Measurements from ENCODE around the gene ACTR1A. TPM values are rescaled to one million over a fixed set of nuclear protein-coding genes. Genes with fewer than 3 reads are reported as not detected.
A peak's percentile ranks its signal among the peaks of the same experiment; 100 is the strongest.

ACTR1A gene
- total and polyA plus RNA-seq, 9 of the 15 experiments (the other 6 are each of a cell fraction or from before 2014, with no cell fraction given) = 36.3 to 77.2 (median 49.6) TPM

DNA sequence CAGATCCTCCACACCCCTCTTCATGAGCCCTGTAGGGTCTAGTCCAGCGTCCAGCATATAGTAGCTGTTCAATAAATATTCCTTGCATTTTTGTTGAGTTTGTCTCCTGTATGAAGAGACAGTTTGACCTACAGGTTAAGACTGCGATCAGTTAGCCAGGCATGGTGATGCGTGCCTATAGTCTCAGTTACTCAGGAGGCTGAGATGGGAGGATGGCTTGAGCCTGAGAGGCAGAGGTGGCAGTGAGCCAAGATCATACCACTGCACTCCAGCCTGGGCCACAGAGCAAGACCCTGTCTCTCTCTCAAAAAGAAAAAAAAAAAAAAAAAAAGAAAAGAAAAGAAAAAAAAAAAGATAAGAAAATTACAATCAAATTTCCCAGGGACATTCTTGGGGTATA is 65.0 kb downstream of the ACTR1A start:
- intact Hi-C loops (cut with micrococcal nuclease) (no loop called here), in situ Hi-C loops (cut with MboI) (loop anchor here (25.0 kb wide), 1 partner anchor 600 kb away; the partner anchor contains the start of gene KCNIP2)
- ChIA-PET POLR2A (interaction anchor here (0.6 to 3.3 kb wide), 4 partner anchors 13 to 34 kb away, joined by 3 to 34 read pairs (median 10); partner anchors contain the start of genes C10orf95 and FBXL15), CTCF (ENCODE audit: low intra/inter-chr PET ratio) (no interaction called here)
- H4K20me1 ChIP-seq (replicated peaks; ENCODE audit: control insufficient read depth, insufficient read depth, low read length) = peaks cover 4% of the 10 kb centered on the region
- H3K79me2 ChIP-seq (ENCODE audit: control insufficient read depth, insufficient read depth, low read length) = peaks cover 44% of the 10 kb centered on the region
- peak overlapping the region; percentile 85 for H3K4me2 ChIP-seq (ENCODE audit: insufficient read depth, low read length)
- no peak overlapping the region; the same call in 2 of the 3 replicates for H3K27ac ChIP-seq (ENCODE audit: extremely low read depth, low read depth, low read length)
- TF ChIP-seq, protein P1, sequence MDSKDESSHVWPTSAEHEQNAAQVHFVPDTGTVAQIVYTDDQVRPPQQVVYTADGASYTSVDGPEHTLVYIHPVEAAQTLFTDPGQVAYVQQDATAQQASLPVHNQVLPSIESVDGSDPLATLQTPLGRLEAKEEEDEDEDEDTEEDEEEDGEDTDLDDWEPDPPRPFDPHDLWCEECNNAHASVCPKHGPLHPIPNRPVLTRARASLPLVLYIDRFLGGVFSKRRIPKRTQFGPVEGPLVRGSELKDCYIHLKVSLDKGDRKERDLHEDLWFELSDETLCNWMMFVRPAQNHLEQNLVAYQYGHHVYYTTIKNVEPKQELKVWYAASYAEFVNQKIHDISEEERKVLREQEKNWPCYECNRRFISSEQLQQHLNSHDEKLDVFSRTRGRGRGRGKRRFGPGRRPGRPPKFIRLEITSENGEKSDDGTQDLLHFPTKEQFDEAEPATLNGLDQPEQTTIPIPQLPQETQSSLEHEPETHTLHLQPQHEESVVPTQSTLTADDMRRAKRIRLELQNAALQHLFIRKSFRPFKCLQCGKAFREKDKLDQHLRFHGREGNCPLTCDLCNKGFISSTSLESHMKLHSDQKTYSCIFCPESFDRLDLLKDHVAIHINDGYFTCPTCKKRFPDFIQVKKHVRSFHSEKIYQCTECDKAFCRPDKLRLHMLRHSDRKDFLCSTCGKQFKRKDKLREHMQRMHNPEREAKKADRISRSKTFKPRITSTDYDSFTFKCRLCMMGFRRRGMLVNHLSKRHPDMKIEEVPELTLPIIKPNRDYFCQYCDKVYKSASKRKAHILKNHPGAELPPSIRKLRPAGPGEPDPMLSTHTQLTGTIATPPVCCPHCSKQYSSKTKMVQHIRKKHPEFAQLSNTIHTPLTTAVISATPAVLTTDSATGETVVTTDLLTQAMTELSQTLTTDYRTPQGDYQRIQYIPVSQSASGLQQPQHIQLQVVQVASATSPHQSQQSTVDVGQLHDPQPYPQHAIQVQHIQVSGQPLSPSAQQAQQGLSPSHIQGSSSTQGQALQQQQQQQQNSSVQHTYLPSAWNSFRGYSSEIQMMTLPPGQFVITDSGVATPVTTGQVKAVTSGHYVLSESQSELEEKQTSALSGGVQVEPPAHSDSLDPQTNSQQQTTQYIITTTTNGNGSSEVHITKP (IDR thresholded peaks at IDR 0.05; ENCODE audit: partially characterized antibody) = peak; percentile 32
- TF ChIP-seq NFIC (IDR thresholded peaks at IDR 0.05) (peak; percentile 83), SIRT6 (IDR thresholded peaks at IDR 0.05; ENCODE audit: low read depth, low read length) (no peak), ZNF121 (CRISPR knock-in tag; conservative IDR thresholded peaks at IDR 0.05) (peak; percentile 90)
- peaks cover 29 to 37% of the 10 kb centered on the region in 2 experiments for H3K4me1 ChIP-seq (replicated peaks in 1 of 2; ENCODE audit: control insufficient read depth in 2 of 2, insufficient read depth in 2 of 2, low read length in 2 of 2)
- 7% methylated on average over 3 of the region's 3 CpGs for WGBS (ENCODE audit: insufficient coverage, low coverage, missing lambda C conversion rate)
- peaks cover 10% of the 10 kb centered on the region; the same call in 2 of the 3 replicates for H3K36me3 ChIP-seq (ENCODE audit: control insufficient read depth, insufficient read depth, low read length)
- no TSS peak for BruUV-seq (replicated peaks)
- no peaks in the 10 kb centered on the region for H3K27me3 ChIP-seq (ENCODE audit: control insufficient read depth in 2 of 2, insufficient read depth in 2 of 2, low read length in 2 of 2)
- no peak for FAIRE-seq
- no peaks in the 10 kb centered on the region for H3K9me3 ChIP-seq (replicated peaks; ENCODE audit: control insufficient read depth, insufficient read depth, low read depth, low read length)
- H3K9ac ChIP-seq (ENCODE audit: insufficient read depth in 1 of 2, low read depth in 2 of 2, low read length in 2 of 2) = peak overlapping the region; percentile 58 to 85; a peak in 3 of 4 replicates
- H2AFZ ChIP-seq (ENCODE audit: low read depth, low read length) = no peak overlapping the region
- no peak for DNase-seq (ENCODE audit: extremely low read depth in 1 of 4, low spot score in 3 of 4)
- ATAC-seq = no peak
- H3K4me3 ChIP-seq = peak overlapping the region; percentile 80
- H3K9me1 ChIP-seq (ENCODE audit: control insufficient read depth, insufficient read depth, low read length) = no peaks in the 10 kb centered on the region
